ENCODE data around the gene ZIC2. TPM values are rescaled to one million over a fixed set of nuclear protein-coding genes. Genes with fewer than 3 reads are reported as not detected.

ZIC2 gene
- total RNA-seq, 1 experiment from 2014 or later, result 44.4 TPM

DNA sequence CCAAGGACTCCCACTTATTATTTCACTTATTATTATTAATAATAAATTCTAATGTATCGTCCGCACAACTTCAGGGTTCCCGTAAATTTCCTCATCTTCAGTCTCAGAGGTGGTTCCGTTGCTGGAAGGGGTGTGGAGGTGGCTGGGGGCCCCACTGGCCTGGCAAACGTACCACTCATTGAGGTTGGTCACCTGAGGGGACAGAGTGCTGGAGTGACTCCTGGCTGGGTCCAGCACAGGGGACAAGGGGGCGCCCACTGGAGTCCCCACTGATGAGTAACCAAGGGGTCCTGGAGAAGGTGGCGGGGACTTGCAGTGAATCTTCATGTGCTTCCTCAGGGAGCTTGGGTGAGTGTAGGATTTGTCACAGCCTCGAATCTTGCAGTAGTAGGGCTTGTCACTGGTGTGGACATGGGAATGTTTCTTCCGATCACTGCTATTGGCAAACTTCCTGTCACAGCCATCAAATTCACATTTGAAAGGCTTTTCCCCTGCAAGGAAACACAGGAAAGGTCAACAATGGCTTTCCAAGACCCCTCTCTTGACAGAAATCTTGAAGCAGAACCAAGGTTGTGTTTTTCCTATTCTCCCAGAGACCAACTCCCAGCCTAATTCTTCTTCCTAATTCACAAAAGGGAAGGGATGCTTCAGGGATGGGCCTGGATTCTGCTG lies 16.1 kb upstream of the ZIC2 start:
- intact Hi-C loops (cut with micrococcal nuclease), result loop anchor here (5.0 kb wide), 2 partner anchors 308 to 547 kb away; no protein-coding TSS in a partner anchor
- no peak overlapping the region for H2AFZ ChIP-seq (ENCODE audit: low read depth, low read length, poor library complexity, severe bottlenecking)
- peaks cover 8 to 24% of the 10 kb centered on the region in 2 experiments for H3K4me1 ChIP-seq (ENCODE audit: control insufficient read depth in 1 of 2, insufficient read depth in 2 of 2, low read length in 2 of 2)
- no TSS peak for BruUV-seq (replicated peaks)
- no peak overlapping the region for H3K27ac ChIP-seq (ENCODE audit: low read depth, low read length)
- H3K36me3 ChIP-seq (ENCODE audit: control insufficient read depth in 1 of 2, insufficient read depth in 2 of 2, low read length in 2 of 2), result peaks cover 11 to 20% of the 10 kb centered on the region in 2 experiments; a peak in 2 of 4 replicates
- no peak for DNase-seq (ENCODE audit: low read depth, low spot score)
- no peaks in the 10 kb centered on the region for H3K27me3 ChIP-seq (ENCODE audit: insufficient read depth, low read length)
- ATAC-seq, result no peak
- RAD21 ChIA-PET (ENCODE audit: low non-redundant PET in 1 of 2, low total read pairs in 2 of 2, uncharacterized antibody in 2 of 2, unreplicated experiment in 2 of 2), result no interaction called here
- H3K79me2 ChIP-seq (ENCODE audit: insufficient read depth, low read length), result peaks cover 51% of the 10 kb centered on the region
- H3K4me3 ChIP-seq (replicated peaks in 1 of 2; ENCODE audit: low read depth in 1 of 2, low read length in 2 of 2), result no peak overlapping the region
- no peaks in the 10 kb centered on the region for H3K9me3 ChIP-seq (ENCODE audit: control insufficient read depth in 1 of 2, insufficient read depth in 1 of 2, low read depth in 1 of 2, low read length in 2 of 2)
- TF ChIP-seq EGR1 (IDR thresholded peaks at IDR 0.05; ENCODE audit: low read depth) (no peak), SP1 (IDR thresholded peaks at IDR 0.05; ENCODE audit: low read depth) (no peak), EZH2phosphoT487 (IDR thresholded peaks at IDR 0.05; ENCODE audit: borderline replicate concordance) (no peak), POLR2AphosphoS5 (IDR thresholded peaks at IDR 0.05; ENCODE audit: low read depth, low read length) (no peak), ZNF274 (IDR thresholded peaks at IDR 0.05; ENCODE audit: low read depth, low read length) (no peak), YY1 (IDR thresholded peaks at IDR 0.05; ENCODE audit: extremely low read depth, insufficient replicate concordance, low read depth, low read length) (no peak), ELF1 (IDR thresholded peaks at IDR 0.05; ENCODE audit: borderline replicate concordance, low read depth) (no peak)
- TF ChIP-seq, protein P1, sequence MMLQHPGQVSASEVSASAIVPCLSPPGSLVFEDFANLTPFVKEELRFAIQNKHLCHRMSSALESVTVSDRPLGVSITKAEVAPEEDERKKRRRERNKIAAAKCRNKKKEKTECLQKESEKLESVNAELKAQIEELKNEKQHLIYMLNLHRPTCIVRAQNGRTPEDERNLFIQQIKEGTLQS (IDR thresholded peaks at IDR 0.05), result no peak
- no peaks in the 10 kb centered on the region; the same call in 1 of the 2 replicates for H4K20me1 ChIP-seq (ENCODE audit: insufficient read depth)
- no peaks in the 10 kb centered on the region for H3K9me2 ChIP-seq (ENCODE audit: insufficient read depth)
- no peak overlapping the region for H3K4me2 ChIP-seq (ENCODE audit: low read length)
- POLR2A ChIA-PET, result no interaction called here
- CTCF ChIA-PET, result no interaction called here
- no peak overlapping the region for H3K9ac ChIP-seq (ENCODE audit: low read length)

All from HCT116 (cell line).